Stimulated activated CD8-positive, alpha-beta memory T cell treated with anti-CD3 and anti-CD28 coated beads, Interleukin-7, amount 100 ng/mL, for 1 hour (primary cell): ENCODE results near the gene HEATR3.
A peak's percentile ranks its signal among the peaks of the same experiment; 100 is the strongest.
"Not testable (repeated sequence)": the region's sequence is repeated elsewhere in the genome, so short reads cannot be mapped to it uniquely, and the experiment has no call there.

Experiments used
- DNase-seq, 2 donors: peaks; one replicate each; pipeline ENCODE4 v3.0.0-alpha.2; 2020; ENCODE audit warnings: low read depth in 2 of 2

HEATR3 gene

DNA sequence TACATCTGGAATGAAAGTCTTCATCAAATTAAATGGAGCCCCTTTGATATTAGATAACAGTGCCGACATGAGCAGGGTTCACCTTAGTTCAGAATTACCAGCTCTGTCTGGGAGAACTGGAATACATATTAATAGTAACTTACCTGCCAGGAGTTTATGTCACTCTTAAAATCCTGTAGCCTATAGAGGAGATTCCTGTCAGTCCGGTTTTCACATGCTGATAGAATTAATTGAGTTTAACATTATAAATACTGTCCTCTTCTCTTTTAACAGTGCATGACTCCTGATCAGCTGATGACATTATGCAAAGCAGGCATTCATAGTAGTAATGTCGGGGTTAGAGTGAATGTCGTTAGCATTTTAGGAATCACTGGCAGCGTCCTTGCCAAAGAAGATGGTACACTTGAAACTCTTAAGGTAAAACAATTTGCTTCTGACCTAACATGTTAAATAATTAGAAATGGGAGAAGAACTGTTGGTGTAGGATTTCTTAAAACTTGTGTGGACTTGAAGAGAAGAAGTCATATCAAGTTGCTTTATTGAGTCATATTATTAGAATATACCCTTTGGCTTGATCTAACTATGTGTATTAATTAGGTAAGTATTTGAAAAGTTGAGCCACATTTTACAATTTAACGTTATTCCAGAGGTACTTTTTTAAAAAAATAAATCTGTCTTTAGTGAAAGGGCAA lies 34.3 kb downstream of the HEATR3 start:
- no peak for DNase-seq

DNA sequence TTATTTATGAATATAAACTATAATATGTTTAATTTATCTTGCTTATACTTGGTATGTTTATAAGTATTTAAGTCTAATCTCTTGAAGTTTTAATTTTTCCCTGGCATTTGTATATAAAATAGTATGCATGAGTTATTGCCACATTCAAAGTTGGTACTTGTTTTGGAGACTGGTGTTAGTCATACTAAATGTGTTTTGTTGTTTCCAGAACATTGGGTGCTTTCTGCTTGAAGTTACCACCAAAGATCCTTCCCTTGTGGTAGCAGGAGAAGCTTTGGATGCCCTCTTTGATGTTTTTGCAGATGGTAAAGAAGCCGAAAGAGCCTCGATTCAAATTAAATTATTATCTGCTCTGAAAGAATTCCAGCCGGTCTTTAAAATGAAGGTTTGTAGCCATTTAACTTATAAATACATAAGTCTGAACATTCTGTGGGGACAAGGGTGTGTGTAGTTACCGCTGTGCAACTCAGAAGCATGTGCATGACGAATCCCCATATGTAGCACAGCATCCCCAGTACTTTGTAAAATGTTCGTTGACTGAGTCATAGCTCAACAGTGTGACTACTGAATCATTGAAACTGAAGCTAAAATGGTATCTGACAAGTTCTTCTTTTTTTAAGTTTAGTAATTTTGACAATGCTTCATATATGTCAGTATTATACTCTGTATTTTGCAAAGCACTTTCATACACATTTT lies 36.4 kb downstream of the HEATR3 start:
- DNase-seq: no peak

DNA sequence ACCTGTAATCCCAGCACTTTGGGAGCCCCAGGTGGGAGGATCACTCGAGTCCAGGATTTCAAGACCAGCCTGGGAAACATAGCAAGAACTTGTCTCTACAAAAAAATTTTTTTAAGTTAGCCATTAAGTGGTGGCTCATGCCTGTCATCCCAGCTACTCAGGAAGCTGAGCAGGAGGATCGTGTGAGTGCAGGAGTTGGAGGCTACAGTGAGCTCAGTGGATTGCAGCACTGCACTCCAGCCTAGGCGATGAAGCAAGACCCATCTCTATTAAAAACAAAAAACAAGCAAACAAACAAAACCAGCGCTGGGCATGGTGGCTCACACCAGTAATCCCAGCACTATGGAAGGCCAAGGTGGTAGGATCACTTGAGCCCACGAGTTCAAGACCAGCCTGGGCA lies 38.0 kb downstream of the HEATR3 start:
- DNase-seq: no peak

DNA sequence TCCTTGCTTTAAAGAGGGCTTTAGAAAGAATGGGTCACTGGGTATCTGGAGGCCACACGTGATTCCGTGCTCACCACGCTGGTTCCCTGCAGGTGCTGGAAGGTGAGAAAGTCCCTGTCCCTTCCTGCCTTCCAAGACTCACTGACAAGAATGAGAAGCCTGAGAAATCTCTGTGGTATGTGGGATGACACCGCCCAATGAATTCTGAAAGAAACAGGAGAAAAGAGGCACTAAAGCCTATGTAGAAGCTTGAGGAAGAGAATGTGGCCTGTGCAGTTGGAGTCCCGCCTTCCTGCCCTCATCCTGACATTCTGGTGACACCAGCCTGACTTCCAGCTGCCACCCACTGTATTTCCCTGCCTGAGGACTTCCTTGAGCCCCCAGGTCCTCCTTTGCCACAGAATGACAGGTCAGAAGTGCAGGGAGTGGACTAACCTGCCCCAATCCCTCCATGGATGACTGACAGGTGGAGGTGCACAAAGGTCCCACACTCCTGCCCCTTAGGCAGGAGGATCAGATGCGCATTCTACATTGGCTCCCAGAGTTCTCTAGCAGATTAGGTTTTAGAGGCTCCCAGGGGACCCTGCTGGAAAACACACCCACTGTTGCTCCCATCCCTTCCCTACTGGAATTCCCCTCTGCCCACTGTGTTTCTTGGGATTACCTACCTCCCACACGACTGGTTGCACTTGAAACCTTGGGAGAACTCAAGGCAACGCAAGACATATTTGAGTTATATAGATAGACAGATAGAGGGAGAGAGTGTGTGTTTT lies 48.8 kb downstream of the HEATR3 start:
- no peak for DNase-seq

DNA sequence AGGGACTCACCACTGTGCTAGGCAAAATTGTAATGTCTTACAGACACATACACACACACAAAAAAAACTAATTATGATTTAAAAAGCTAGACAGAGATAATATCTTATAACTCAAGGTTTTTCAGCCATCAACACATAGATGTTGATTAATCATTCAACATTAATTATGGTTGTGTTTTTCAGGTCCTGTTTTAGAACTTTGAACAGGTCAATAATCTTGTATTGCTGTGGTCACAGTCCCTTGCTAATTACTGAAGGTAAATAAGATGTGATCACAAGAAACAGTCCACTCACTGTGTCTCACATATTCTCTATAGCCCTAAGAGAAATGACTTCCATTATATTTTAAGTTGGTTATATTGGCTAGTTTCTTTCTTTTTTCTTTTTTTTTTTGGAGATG lies 54.9 kb downstream of the HEATR3 start:
- DNase-seq: no peak

DNA sequence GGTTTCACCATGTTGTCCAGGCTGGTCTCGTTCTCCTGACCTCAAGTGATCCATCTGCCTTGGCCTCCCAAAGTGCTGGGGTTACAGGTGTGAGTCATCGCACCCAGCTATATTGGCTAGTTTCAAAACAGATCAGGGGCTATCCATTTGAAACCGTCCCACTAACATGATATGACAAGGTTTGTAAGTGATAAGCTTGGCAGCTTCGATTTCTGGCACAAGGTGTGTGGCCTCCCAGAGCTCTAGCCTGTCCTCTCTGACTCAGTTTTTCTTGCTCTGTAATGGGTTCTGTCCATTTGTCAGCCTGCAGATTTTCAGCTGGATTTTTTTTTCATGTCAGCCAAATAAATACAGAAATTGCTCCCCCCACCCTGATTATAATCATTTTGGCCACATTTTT lies 55.5 kb downstream of the HEATR3 start:
- no peak for DNase-seq

DNA sequence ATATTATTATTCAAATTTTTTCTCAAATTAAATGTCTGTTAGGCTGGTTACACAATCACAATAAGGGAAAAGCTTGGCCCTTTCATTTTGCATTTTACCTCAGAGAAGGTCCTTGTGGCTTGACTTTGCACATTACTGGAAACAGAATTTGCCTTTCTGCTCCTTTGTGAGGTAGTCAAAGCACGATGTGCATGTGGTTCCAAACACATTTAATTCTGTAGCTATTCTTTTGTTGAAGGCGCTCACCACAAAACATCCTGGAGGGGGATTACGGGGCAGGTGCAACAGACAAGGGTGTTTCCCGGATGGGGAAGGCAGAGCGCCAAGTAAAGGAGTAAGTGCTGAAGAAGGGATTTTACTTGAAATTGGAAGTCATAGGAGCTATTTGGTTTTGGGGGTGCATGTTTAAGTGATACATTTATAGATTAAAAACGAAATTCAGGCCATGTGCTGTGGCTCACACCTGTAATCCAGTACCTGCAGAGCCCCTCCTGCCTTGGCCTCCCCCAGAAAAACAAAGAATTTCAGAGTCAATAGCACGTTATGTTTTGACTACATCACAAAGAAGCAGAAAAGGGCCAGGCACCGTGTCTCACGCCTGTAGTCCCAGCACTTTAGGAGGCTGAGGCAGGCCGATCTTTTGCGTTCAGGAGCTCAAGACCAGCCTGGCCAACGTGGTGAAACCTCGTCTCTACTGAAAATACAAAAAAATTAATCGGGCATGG lies 56.1 kb downstream of the HEATR3 start:
- DNase-seq: no peak

DNA sequence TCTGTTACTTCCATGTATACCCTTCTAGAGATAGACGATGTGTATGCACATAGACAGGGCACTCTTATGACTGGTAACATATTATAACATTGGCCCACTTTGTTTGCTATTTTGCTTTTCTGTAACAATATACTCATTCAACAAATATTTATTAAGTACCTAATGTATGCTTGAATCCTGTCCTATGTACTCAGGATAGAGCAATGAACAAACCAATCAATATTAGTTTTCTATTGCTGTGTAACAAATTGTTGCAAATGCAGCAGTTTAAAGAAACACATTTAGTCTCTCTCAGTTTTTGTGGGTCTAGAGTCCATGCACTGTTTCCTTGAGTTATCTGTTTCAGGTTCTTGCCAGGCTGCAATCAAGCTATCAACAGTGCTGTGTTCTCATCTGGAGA lies 57.6 kb downstream of the HEATR3 start:
- no peak for DNase-seq

DNA sequence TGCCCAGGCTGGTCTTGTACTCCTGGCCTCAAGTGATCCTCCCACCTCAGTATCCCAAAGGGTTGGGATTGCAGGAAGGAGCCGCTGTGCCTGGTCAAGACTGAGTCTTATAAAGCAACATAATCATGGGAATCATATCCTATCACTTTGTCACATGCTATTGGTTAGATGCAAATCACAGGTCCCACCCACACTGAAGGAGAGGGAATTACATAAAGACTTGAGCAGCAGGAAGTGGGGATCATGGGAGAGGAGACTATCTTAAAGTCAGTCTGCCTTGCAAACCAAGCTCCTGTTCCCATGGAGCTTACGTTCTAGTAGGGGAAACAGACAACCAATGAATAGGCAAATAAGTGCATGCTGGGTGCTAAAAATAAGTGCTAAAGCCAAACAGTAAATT lies 59.0 kb downstream of the HEATR3 start:
- no peak for DNase-seq

DNA sequence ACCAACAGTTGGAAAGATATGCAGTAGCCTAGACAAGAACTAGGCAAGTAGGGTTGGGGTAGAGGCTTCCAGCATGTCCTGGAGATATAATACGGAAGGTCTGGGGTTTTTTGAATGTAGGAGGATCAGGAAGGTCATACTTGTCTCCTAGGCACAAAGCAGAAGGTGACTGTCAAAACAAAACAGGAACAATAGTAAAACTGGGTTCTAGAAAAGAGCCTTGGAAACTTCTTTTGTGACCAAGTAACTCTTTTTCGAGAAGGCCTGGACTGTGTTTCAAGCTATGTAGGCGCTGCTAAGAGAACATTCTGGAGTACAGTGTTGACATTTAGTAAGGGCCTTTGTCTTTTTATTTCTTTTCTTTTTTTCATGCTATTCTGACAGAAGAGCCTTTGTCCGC lies 60.4 kb downstream of the HEATR3 start:
- DNase-seq: no peak

DNA sequence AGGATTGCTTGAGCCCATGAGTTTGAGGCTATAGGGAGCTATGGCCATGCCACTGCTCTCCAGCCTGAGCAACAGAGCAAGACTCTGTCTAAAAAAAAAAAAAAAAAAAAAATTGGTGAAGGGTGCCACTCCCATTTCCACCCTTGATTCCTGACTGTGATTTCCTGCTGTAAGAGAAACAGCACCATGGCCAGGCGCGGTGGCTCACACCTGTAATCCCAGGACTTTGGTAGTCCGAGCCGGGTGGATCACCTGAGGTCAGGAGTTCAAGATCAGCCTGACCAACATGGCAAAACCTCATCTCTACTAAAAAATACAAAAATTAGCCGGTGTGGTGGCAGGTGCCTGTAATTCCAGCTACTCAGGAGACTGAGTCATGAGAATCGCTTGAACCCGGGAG lies 66.8 kb downstream of the HEATR3 start:
- not testable (repeated sequence) for DNase-seq

DNA sequence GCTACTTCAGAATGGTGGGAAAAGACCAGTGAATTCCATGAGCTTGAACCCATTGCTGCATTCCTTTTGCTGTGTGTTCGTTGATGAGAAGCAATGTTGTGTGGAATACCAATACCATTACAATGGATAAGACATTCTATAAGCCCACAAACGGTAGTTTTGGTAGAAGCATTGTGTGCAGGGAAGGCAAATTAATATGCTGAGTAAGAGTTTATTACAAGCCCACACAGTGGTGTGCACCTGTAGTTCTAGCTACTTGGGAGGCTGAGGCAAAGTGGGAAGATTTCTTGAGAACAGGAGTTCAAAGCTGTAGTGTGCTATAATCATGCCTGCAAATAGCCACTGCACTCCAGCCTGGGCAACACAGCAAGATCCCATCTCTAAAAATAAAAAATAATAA lies 67.4 kb downstream of the HEATR3 start:
- DNase-seq: no peak

DNA sequence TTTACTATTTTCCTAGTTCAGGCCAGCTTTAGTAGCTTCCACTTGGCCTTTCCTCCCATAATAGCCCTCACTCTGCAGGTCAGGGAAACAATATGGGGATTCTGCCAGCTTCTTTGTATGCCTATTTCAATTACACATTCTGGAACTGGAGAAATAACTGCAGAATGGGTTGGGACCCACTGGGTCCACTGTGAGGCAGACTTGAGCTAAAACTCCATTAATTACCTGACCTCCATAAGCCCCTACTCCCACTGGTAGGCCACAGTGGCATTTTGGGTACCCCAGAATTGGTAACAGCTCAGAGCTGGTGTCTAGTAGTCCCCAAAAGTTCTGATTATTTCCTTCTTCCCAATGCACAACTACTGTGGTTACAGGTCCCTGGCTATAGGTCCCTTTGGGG lies 70.6 kb downstream of the HEATR3 start:
- DNase-seq: no peak

DNA sequence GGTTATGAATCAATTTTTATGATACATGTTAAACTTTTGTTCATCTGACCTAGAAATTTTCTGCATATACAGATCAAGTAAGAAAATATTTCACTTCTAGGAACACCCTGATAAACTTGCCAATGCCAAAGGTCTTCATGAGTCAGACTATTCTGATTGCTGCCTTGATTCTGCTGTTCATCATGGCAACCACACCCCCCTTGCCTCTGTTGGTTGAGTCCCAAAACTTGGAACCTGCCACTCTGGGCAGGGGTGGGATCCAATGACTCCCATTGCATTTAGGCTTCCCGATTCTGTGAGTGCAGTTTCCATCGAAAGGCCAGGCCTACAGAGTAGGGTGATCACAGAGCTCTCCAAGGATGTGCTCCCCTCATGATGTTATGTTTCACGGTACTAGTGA lies 71.5 kb downstream of the HEATR3 start:
- no peak for DNase-seq

DNA sequence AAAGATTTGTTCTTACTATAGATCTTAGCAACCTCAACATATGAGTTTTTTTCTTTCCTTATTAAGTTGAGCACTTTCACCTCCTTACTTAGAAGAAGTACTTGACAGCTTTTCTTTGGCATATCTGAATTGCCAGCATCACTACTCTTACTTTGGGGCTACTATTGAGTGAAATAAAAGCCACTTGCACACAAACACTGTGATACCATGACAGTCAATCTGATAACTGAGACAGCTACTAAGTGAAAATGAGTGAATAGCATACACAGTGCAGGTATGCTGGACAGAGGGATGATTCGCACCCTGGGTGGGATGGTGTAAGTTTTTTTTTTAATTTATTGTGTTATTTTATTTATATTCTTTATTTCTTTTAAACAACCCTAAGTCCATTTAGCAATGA lies 73.8 kb downstream of the HEATR3 start:
- no peak for DNase-seq

DNA sequence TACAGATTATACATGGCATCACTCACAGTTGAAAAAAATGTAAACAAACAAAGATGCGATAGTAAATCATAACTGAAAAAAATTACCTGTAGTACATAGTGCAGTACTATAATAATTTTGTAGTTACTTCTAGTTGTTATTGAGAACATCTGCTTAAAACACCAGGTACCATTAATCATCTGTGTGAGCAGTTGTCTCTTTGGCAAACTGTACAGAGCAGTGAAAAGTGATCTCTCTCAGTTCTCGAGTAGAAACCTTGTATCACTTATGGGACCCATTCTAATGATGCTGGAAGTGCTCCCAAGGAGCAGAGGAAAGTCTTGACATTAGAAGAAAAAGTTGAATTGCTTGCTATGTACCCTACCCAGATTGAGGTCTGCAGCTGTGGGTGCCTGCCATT lies 78.4 kb downstream of the HEATR3 start:
- DNase-seq: no peak

DNA sequence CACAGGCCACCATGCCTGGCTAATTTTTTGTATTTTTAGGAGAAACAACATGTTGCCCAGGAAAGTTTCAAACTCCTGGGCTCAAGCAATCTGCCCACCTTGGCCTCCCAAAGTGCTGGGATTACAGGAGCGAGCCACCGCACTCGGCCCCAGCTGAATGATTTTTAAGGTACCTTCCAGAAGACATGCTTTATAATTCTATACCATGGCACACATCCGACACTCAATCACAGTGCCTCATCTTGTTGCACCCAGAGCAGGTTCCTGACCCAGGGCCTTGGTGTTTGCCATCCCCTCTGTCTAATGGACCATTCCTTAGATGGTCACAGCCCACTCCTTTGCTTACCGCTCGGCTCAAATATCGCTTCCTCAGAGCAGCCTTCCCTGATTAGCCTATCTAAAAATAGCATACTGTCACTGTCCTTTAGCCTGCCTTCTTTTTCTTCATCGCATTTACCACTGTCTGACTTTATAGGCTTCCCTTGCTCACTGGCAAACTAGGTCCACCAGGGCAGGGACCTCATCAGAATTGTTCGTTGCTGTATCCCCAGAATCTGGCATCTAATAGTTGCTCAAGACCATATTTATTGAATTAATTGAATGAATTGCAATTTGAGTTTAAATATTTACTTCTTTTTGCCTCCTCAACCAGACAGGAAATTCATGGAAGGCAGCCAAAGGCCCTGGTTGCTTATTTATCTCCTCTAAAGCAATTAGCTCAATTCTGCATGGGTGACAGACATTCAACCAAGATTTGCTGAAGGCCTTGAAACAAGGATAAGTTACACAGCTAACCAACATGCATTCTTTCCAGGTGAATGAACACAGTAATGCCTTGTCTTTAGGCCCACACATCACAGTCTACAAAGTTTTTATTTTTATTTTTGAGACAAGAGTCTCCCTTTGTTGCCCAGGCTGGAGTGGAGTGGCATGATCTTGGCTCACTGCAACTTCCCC lies 81.0 kb downstream of the HEATR3 start:
- DNase-seq: no peak

DNA sequence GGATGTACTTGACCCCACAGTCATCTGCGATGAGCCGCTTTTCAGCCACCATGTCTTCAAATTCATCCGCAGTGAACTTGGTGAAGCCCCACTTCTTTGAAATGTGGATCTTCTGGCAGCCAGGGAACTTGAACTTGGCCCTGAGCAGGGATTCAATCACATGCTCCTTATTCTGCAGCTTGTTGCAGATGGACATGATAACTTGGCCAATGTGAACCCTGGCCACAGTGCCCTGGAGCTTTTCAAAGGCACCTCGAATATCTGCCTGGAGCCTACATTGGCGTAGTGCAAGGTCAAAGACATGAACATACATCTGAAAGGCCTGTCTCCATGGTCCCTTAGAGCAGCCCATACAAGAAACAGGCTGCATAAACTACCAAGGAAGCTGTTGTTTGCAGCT lies 85.6 kb downstream of the HEATR3 start:
- no peak for DNase-seq

DNA sequence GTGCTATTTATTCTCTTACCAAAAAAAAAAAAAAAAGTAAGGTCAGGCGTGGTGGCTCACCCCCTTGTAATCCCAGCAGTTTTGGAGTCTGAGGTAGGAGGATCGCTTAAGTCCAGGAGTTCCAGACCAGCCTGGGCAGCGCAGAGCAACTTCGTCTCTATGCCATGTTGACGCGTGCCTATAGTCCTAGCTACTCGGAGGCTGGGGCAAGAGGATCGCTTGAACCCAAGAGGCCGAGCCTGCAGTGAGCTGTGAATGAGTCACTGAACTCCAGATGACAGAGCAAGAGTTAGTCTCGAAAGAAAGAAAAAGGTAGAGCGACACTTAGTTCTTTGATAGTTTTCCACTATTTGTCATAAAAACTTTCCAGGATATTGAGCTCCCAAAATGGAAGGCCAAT lies 86.0 kb downstream of the HEATR3 start:
- DNase-seq: no peak

DNA sequence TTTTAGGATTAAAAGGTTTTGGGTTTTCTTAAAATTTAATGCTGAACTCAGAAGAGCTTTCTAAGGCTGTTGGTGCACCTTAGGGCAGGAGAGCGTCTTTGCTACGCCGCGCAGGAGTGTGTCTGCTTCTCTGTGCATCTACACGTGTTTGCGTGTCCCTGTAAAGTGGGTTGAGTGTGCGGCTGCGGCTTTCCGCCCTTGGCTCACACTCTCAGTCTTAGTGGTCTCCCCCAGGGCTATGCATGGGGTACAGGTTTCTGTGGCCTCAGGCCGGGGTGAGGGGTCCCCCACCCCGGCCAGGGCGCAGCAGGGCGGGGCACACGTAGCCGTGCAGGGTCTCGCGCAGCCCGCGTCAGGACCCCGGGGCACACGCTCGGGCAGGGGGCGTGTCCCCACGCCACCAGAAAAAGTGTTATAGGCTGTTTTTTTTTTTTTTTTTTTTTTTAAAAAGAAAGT lies 86.6 kb downstream of the HEATR3 start:
- DNase-seq: peak in 1 of 2 donors; percentile 29
